Thoracic aorta (tissue), 2 donors: ENCODE results near the gene OBSCN. TPM values are rescaled to one million over a fixed set of nuclear protein-coding genes. Genes with fewer than 3 reads are reported as not detected.

Experiments used
- ATAC-seq: fragments of 150-250 bp; one replicate; pipeline ENCODE4 v1.8.0; 2017; ENCODE audit warnings: low read depth; ENCODE audit not compliant: insufficient number of reproducible peaks, low FRiP score
- DNase-seq: peaks from one replicate; pipeline ENCODE4 v3.0.0-alpha.2; 2020; ENCODE audit warnings: low spot score
- H3K27ac ChIP-seq, 2 donors: fragments of 200-600 bp; sonication (generic); 1 replicate in 1 of 2; 2 replicates in 1 of 2; pipeline ENCODE4 v1.5.1; 2016; ENCODE audit warnings: mild to moderate bottlenecking in 2 of 2, moderate library complexity in 2 of 2
- H3K27me3 ChIP-seq: fragments of 200-600 bp; sonication (generic); replicated peaks from 2 replicates; pipeline ENCODE4 v1.6.0; 2016; ENCODE audit warnings: mild to moderate bottlenecking; ENCODE audit not compliant: insufficient read depth
- H3K36me3 ChIP-seq: fragments of 200-600 bp; sonication (generic); one replicate; pipeline ENCODE4 v1.5.1; 2016
- H3K4me1 ChIP-seq, 2 donors: fragments of 200-600 bp; sonication (generic); 1 replicate in 1 of 2; 2 replicates in 1 of 2; pipeline versions ENCODE4 v1.5.1 to v1.6.0; 2016; ENCODE audit warnings: low read depth in 2 of 2, mild to moderate bottlenecking in 1 of 2; ENCODE audit not compliant: control insufficient read depth in 1 of 2
- H3K4me3 ChIP-seq: fragments of 200-600 bp; sonication (generic); 2 replicates; pipeline ENCODE4 v1.5.1; 2016; ENCODE audit warnings: mild to moderate bottlenecking
- H3K9me3 ChIP-seq: fragments of 200-600 bp; sonication (generic); 2 replicates; pipeline ENCODE4 v1.5.1; 2016
- CTCF ChIP-seq: fragments of 200-600 bp; sonication (generic); IDR thresholded peaks from one replicate; pipeline ENCODE4 v1.5.1; 2019; ENCODE audit warnings: antibody characterized with exemption
- total RNA-seq, 2 donors: library from RNA; depleted of rRNA; stranded (reverse); fragments of >200 nt; gene quantifications; one replicate each; pipeline versions ENCODE4 v1.1.0 to v1.2.3, GENCODE V29; 2016

OBSCN gene
- total RNA-seq, 2 donors from 2014 or later = 22.3 to 40.2 TPM

GRCh38 chr1:228271701-228272251 is 63.9 kb downstream of the OBSCN start:
- no peak for ATAC-seq
- H3K4me1 ChIP-seq = peaks cover 3 to 14% of the 10 kb centered on the region in 2 donors
- H3K27ac ChIP-seq = no peak overlapping the region
- no peak for DNase-seq
- TF ChIP-seq CTCF = no peak
- no peaks in the 10 kb centered on the region for H3K27me3 ChIP-seq
- no peaks in the 10 kb centered on the region for H3K36me3 ChIP-seq
- no peak overlapping the region for H3K4me3 ChIP-seq
- no peaks in the 10 kb centered on the region for H3K9me3 ChIP-seq

DNA sequence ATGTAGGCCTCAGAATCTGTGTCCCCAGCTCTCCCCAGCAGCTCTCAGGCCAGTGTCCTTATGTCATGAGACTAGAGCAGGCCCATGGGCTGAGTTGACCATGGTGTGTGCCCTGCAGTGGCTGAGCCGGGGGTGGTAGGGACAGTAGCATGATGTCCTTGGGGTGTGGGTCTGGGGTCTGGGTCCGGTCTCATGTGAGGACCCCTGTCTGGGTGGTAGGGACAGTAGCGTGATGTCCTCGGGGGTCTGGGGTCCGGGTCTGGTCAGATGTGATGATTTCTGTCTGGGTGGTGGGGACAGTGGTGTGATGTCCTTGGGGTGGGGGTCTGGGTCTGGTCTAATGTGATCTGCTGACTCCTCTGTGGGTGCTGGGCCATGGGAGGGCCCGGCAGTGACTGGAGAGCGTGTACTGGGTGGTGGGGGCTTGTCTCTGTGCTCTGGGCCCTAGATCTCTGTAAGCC is 64.5 kb downstream of the OBSCN start:
- Histone ChIP-seq H3K27ac (no peak overlapping the region), H3K4me1 (peaks cover 3 to 16% of the 10 kb centered on the region in 2 donors), H3K4me3 (no peak overlapping the region), H3K27me3 (no peaks in the 10 kb centered on the region), H3K9me3 (no peaks in the 10 kb centered on the region), H3K36me3 (no peaks in the 10 kb centered on the region)
- no peak for TF ChIP-seq CTCF
- DNase-seq (no peak), ATAC-seq (no peak)

- DNase-seq = no peak
- Histone ChIP-seq H3K9me3 (no peaks in the 10 kb centered on the region), H3K4me1 (peaks cover 3 to 16% of the 10 kb centered on the region in 2 donors), H3K36me3 (no peaks in the 10 kb centered on the region), H3K27me3 (no peaks in the 10 kb centered on the region), H3K4me3 (no peak overlapping the region), H3K27ac (no peak overlapping the region)
- no peak for TF ChIP-seq CTCF
- ATAC-seq = no peak
Measured at GRCh38 chr1:228272831-228273571, 65.2 kb downstream of the OBSCN start.

- Histone ChIP-seq H3K36me3 (no peaks in the 10 kb centered on the region), H3K4me3 (no peak overlapping the region), H3K4me1 (peaks cover 3 to 16% of the 10 kb centered on the region in 2 donors), H3K27me3 (no peaks in the 10 kb centered on the region), H3K27ac (no peak overlapping the region), H3K9me3 (no peaks in the 10 kb centered on the region)
- no peak for TF ChIP-seq CTCF
- DNase-seq (no peak), ATAC-seq (no peak)
Measured at GRCh38 chr1:228273720-228274451, 66.0 kb downstream of the OBSCN start.

DNA sequence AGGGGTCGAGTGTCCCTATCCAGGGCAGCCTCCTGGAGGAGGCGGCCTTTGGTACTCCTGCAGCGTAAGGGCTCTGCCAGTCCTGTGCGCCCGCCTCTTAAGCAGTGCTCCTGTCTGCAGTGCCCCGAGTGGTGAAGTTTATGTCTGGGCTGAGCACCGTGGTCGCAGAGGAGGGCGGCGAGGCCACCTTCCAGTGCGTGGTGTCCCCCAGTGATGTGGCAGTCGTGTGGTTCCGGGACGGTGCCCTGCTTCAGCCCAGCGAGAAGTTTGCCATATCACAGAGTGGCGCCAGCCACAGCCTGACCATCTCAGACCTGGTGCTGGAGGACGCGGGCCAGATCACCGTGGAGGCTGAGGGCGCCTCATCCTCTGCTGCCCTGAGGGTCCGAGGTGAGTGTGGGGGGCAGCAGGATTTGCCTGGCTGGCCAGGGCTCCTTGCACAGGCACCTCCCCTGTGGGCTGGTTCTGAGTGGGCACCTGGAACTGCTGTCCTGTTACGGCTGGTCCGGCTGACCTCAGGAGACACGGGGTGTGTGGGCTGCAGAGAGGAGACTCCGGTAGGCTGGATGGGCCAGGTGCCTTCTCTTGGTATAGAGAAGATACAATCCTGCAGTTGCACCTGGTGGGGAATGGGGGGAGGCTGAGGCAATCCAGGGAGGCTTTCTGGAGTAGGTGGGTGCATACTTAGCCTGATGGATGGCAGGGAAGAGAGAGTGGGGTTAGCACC is 66.8 kb downstream of the OBSCN start:
- no peaks in the 10 kb centered on the region for H3K36me3 ChIP-seq
- H3K4me3 ChIP-seq = peak overlapping the region; percentile 88
- peaks cover 3 to 16% of the 10 kb centered on the region in 2 donors for H3K4me1 ChIP-seq
- ATAC-seq (no peak), DNase-seq (no peak)
- no peaks in the 10 kb centered on the region for H3K27me3 ChIP-seq
- no peak overlapping the region for H3K27ac ChIP-seq
- TF ChIP-seq CTCF = no peak
- no peaks in the 10 kb centered on the region for H3K9me3 ChIP-seq
